IMR-90 (cell line): ENCODE results near the gene ANOS1. TPM values are rescaled to one million over a fixed set of nuclear protein-coding genes. Genes with fewer than 3 reads are reported as not detected.

Experiments used
- ATAC-seq: fragments of 200-7000 bp; cut with Tn5 transposase; 2 replicates; pipeline ENCODE4 v1.9.1; 2020; ENCODE audit warnings: low read depth, mild to moderate bottlenecking, moderate library complexity
- BruUV-seq: library from RNA; stranded (reverse); fragments of 400-500 nt; replicated peaks from 2 replicates; lab custom pipeline; 2021; lab: Mats Ljungman, UMichigan
- CTCF ChIA-PET: fragments of 300-600 bp; formaldehyde crosslinking; extraction: SDS; loops from one replicate; lab custom pipeline; 2021; ENCODE audit warnings: antibody characterized with exemption; lab: Yijun Ruan, JAX
- POLR2A ChIA-PET: fragments of 300-600 bp; sonication (Branson Sonifier 250); formaldehyde crosslinking; loops from one replicate; lab custom pipeline; 2022; ENCODE audit warnings: antibody characterized with exemption; ENCODE audit not compliant: unreplicated experiment; lab: Charles Lee
- DNase-seq: peaks from one replicate; pipeline ENCODE4 v3.0.0; 2013
- H2AFZ ChIP-seq: replicated peaks from 2 replicates; pipeline ENCODE3; 2013; ENCODE audit warnings: low read length, mild to moderate bottlenecking; ENCODE audit not compliant: poor library complexity
- H2AK5ac ChIP-seq: 2 replicates; pipeline ENCODE4 v1.6.1; 2013; ENCODE audit warnings: low read depth, low read length, inconsistent platforms
- H2AK9ac ChIP-seq: replicated peaks from 2 replicates; pipeline ENCODE3; 2013; ENCODE audit warnings: mild to moderate bottlenecking, low read depth, low read length, moderate library complexity; ENCODE audit not compliant: poor library complexity
- H2BK120ac ChIP-seq: 2 replicates; pipeline ENCODE4 v1.6.1; 2013; ENCODE audit warnings: low read depth, low read length, inconsistent platforms
- H2BK15ac ChIP-seq: 3 replicates; pipeline ENCODE4 v1.6.1; 2013; ENCODE audit warnings: low read depth, low read length, inconsistent platforms
- H2BK20ac ChIP-seq: 2 replicates; pipeline ENCODE4 v1.6.1; 2013; ENCODE audit warnings: low read depth, mild to moderate bottlenecking, inconsistent platforms, low read length, moderate library complexity
- H2BK5ac ChIP-seq: 2 replicates; pipeline ENCODE4 v1.6.1; 2013; ENCODE audit warnings: mild to moderate bottlenecking, low read depth, low read length, inconsistent platforms; ENCODE audit not compliant: poor library complexity, severe bottlenecking
- H3K14ac ChIP-seq: replicated peaks from 2 replicates; pipeline ENCODE4 v1.6.1; 2013; ENCODE audit warnings: low read depth, low read length, inconsistent platforms
- H3K18ac ChIP-seq: 2 replicates; pipeline ENCODE4 v1.6.1; 2013; ENCODE audit warnings: low read depth, low read length, control low read depth
- H3K23ac ChIP-seq: 2 replicates; pipeline ENCODE4 v1.6.1; 2013; ENCODE audit warnings: low read depth, low read length, inconsistent platforms
- H3K27ac ChIP-seq: 2 replicates; pipeline ENCODE4 v1.5.1; 2013; ENCODE audit warnings: mild to moderate bottlenecking, control low read depth, low read length; ENCODE audit not compliant: insufficient read depth
- H3K27me3 ChIP-seq: 2 replicates; pipeline ENCODE4 v1.6.1; 2013; ENCODE audit warnings: low read length; ENCODE audit not compliant: control insufficient read depth, insufficient read depth
- H3K36me3 ChIP-seq: 2 replicates; pipeline ENCODE4 v1.6.1; 2013; ENCODE audit warnings: low read length, mixed read lengths; ENCODE audit not compliant: control insufficient read depth, insufficient read depth
- H3K4ac ChIP-seq: 2 replicates; pipeline ENCODE4 v1.6.1; 2013; ENCODE audit warnings: low read depth, low read length, inconsistent platforms
- H3K4me1 ChIP-seq: 2 replicates; pipeline ENCODE4 v1.6.1; 2013; ENCODE audit warnings: low read length, mixed read lengths; ENCODE audit not compliant: control insufficient read depth, insufficient read depth
- H3K4me2 ChIP-seq: 2 replicates; pipeline ENCODE4 v1.6.1; 2013; ENCODE audit warnings: low read depth, mild to moderate bottlenecking, control low read depth, low read length, moderate library complexity
- H3K4me3 ChIP-seq: 2 replicates; pipeline ENCODE4 v1.5.1; 2013; ENCODE audit warnings: low read depth, mild to moderate bottlenecking, control low read depth, low read length, moderate library complexity; ENCODE audit not compliant: insufficient read depth
- H3K56ac ChIP-seq: 2 replicates; pipeline ENCODE4 v1.6.1; 2013; ENCODE audit warnings: low read length, inconsistent platforms; ENCODE audit not compliant: insufficient read depth; ENCODE audit errors: extremely low read depth
- H3K79me1 ChIP-seq, 2 experiments: 2 replicates each; pipeline ENCODE4 v1.6.1; 2013; ENCODE audit warnings: low read length in 2 of 2, inconsistent platforms in 1 of 2, low read depth in 1 of 2
- H3K9ac ChIP-seq: 2 replicates; pipeline ENCODE4 v1.6.1; 2013; ENCODE audit warnings: low read depth, low read length, control low read depth
- H3K9me1 ChIP-seq: 2 replicates; pipeline ENCODE4 v1.6.1; 2013; ENCODE audit warnings: low read length, inconsistent platforms; ENCODE audit not compliant: insufficient read depth
- H3K9me3 ChIP-seq: 2 replicates; pipeline ENCODE4 v1.6.1; 2013; ENCODE audit warnings: low read length; ENCODE audit not compliant: control insufficient read depth, insufficient read depth
- H4K20me1 ChIP-seq: 2 replicates; pipeline ENCODE4 v1.6.1; 2013; ENCODE audit warnings: low read length, inconsistent platforms; ENCODE audit not compliant: insufficient read depth
- H4K5ac ChIP-seq: 2 replicates; pipeline ENCODE4 v1.6.1; 2013; ENCODE audit warnings: mild to moderate bottlenecking, low read depth, low read length, control low read depth
- H4K8ac ChIP-seq, 2 experiments: 2 replicates each; pipeline ENCODE4 v1.6.1; 2013; ENCODE audit warnings: low read depth in 2 of 2, low read length in 2 of 2, control low read depth in 1 of 2, inconsistent platforms in 1 of 2
- H4K91ac ChIP-seq: 2 replicates; pipeline ENCODE4 v1.6.1; 2013; ENCODE audit warnings: low read depth, low read length, inconsistent platforms; ENCODE audit not compliant: insufficient read depth
- BHLHE40 ChIP-seq: fragments of 150-350 bp; IDR thresholded peaks from 2 replicates; pipeline ENCODE4 v1.6.1; 2016; ENCODE audit warnings: mild to moderate bottlenecking, low read depth, low read length
- CEBPB ChIP-seq: IDR thresholded peaks from 2 replicates; pipeline ENCODE4 v1.6.1; 2012; ENCODE audit warnings: low read depth, low read length, improper control_type of control experiment
- CTCF ChIP-seq: conservative IDR thresholded peaks from 2 replicates; pipeline ENCODE4 v1.5.1; 2012; ENCODE audit warnings: mild to moderate bottlenecking, low read depth, low read length, improper control_type of control experiment
- FOS ChIP-seq: fragments of 150-350 bp; IDR thresholded peaks from 2 replicates; pipeline ENCODE4 v1.6.1; 2016; ENCODE audit warnings: low read depth, low read length
- MAFK ChIP-seq: IDR thresholded peaks from 2 replicates; pipeline ENCODE4 v1.6.1; 2012; ENCODE audit warnings: low read depth, low read length, improper control_type of control experiment
- MAZ ChIP-seq: IDR thresholded peaks from 2 replicates; pipeline ENCODE4 v1.6.1; 2012; ENCODE audit warnings: low read depth, mild to moderate bottlenecking, low read length, improper control_type of control experiment, moderate library complexity, borderline replicate concordance
- NFE2L2 ChIP-seq: fragments of 150-350 bp; IDR thresholded peaks from 2 replicates; pipeline ENCODE4 v1.6.1; 2016; ENCODE audit warnings: low read depth, mild to moderate bottlenecking, low read length
- POLR2A ChIP-seq: IDR thresholded peaks from 2 replicates; pipeline ENCODE4 v1.6.1; 2012; ENCODE audit warnings: mild to moderate bottlenecking, low read depth, low read length
- RAD21 ChIP-seq: IDR thresholded peaks from 2 replicates; pipeline ENCODE4 v1.6.1; 2012; ENCODE audit warnings: low read length, improper control_type of control experiment
- RCOR1 ChIP-seq: IDR thresholded peaks from 2 replicates; pipeline ENCODE4 v1.6.1; 2012; ENCODE audit warnings: mild to moderate bottlenecking, low read length, improper control_type of control experiment; ENCODE audit not compliant: insufficient replicate concordance
- RFX5 ChIP-seq: IDR thresholded peaks from 2 replicates; pipeline ENCODE4 v1.8.0; 2012; ENCODE audit warnings: low read depth, mild to moderate bottlenecking, low read length, moderate library complexity
- SMC3 ChIP-seq: fragments of 150-350 bp; IDR thresholded peaks from 2 replicates; pipeline ENCODE4 v1.6.1; 2016; ENCODE audit warnings: low read depth, mild to moderate bottlenecking, antibody characterized with exemption, low read length, moderate library complexity
- WGBS, 2 experiments: methylation state at CpG; one replicate each; pipeline versions ENCODE4 v1.1.5 to v1.1.7; 2013; ENCODE audit warnings: missing lambda C conversion rate in 2 of 2; ENCODE audit not compliant: insufficient read length in 1 of 2; ENCODE audit errors: extremely low coverage in 2 of 2; 5-methylcytosine and 5-hydroxymethylcytosine counted together
- dilution Hi-C: fragments of 300-500 bp; cut with HindIII; formaldehyde crosslinking; loops from one replicate; pipeline ENCODE4 v1.14.3; 2018; ENCODE audit warnings: low sequenced_read_pairs; ENCODE audit not compliant: unreplicated experiment
- in situ Hi-C: fragments of 300-500 bp; cut with MboI; formaldehyde crosslinking; loops from 3 replicates; pipeline ENCODE4 v1.14.3; 2019; ENCODE audit warnings: low sequenced_read_pairs, inconsistent platforms, mixed read lengths
- intact Hi-C: fragments of 100-400 bp; cut with micrococcal nuclease; formaldehyde crosslinking; loops from 2 replicates; pipeline ENCODE4 v1.10.0; 2022
- polyA plus RNA-seq, 3 experiments: library from polyadenylated mRNA; depleted of rRNA; stranded (reverse); fragments of >200 nt; gene quantifications; 2 replicates each; pipeline ENCODE4 v1.2.3, GENCODE V29; 2012; ENCODE audit warnings: low replicate concordance in 1 of 3
- total RNA-seq: library from RNA; depleted of rRNA; stranded (reverse); fragments of >200 nt; gene quantifications from 2 replicates; pipeline ENCODE4 v1.2.3, GENCODE V29; 2012
- TF ChIP-seq, protein P1 (sequence below): fragments of 150-350 bp; IDR thresholded peaks from 2 replicates; pipeline ENCODE4 v1.6.1; 2017; ENCODE audit warnings: mild to moderate bottlenecking, antibody characterized with exemption, low read length, low read depth

The ANOS1 gene
- total and polyA plus RNA-seq, 2 of the 4 experiments (the other 2 are of a cell fraction): under 0.01 to 0.17 TPM

DNA sequence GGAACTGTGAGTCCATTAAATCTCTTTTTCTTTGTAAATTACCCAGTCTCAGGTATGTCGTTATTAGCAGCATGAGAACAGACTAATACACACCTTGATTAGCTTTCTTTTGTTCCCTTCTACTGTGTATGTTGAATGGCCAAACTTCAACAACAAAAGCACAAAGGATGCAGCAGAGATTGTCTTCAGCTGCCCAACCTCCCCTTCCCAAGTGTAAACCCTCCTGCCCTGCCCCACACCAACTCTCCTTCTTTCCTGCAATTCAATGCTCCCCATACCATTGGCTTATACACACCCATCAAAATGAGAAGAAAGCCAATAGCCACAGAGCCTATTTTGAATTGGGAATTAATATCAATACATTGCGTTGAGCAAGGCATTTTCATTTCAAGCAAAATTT is 27.8 kb downstream of the ANOS1 start:
- ChIA-PET POLR2A (no interaction called here), CTCF (no interaction called here)
- Histone ChIP-seq H3K79me1 (no peaks in the 10 kb centered on the region), H3K9me1 (no peaks in the 10 kb centered on the region), H3K4me2 (no peak overlapping the region), H3K36me3 (no peaks in the 10 kb centered on the region), H4K5ac (no peak overlapping the region), H3K4ac (no peak overlapping the region), H3K56ac (no peak overlapping the region), H2BK120ac (no peak overlapping the region), H3K18ac (no peak overlapping the region), H4K91ac (no peak overlapping the region), H3K27ac (no peak overlapping the region), H3K27me3 (no peaks in the 10 kb centered on the region), H4K20me1 (no peaks in the 10 kb centered on the region), H2BK5ac (no peak overlapping the region), H3K14ac (no peak overlapping the region), H4K8ac (no peak overlapping the region), H3K9me3 (no peaks in the 10 kb centered on the region), H3K9ac (no peak overlapping the region), H3K4me1 (no peaks in the 10 kb centered on the region), H2AK9ac (no peak overlapping the region), H2AK5ac (no peak overlapping the region), H2BK20ac (no peak overlapping the region), H3K23ac (no peak overlapping the region), H3K4me3 (no peak overlapping the region), H2BK15ac (no peak overlapping the region), H2AFZ (no peak overlapping the region)
- intact Hi-C loops (no loop called here), dilution Hi-C loops (no loop called here), in situ Hi-C loops (no loop called here)
- DNase-seq (no peak), ATAC-seq (no peak)
- TF ChIP-seq RAD21: no peak
- no peak for TF ChIP-seq RFX5
- TF ChIP-seq CTCF: no peak
- no peak for TF ChIP-seq RCOR1
- TF ChIP-seq NFE2L2: no peak
- TF ChIP-seq BHLHE40: no peak
- TF ChIP-seq MAZ: no peak
- TF ChIP-seq, protein P1, sequence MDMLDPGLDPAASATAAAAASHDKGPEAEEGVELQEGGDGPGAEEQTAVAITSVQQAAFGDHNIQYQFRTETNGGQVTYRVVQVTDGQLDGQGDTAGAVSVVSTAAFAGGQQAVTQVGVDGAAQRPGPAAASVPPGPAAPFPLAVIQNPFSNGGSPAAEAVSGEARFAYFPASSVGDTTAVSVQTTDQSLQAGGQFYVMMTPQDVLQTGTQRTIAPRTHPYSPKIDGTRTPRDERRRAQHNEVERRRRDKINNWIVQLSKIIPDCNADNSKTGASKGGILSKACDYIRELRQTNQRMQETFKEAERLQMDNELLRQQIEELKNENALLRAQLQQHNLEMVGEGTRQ: no peak
- no peak for TF ChIP-seq CEBPB
- TF ChIP-seq FOS: no peak
- TF ChIP-seq POLR2A: no peak
- no peak for TF ChIP-seq SMC3
- no peak for TF ChIP-seq MAFK
- no CpG with 5 or more reads among the region's 2 CpGs for WGBS, 2 experiments
- BruUV-seq: no TSS peak
